Endothelial cell of umbilical vein (primary cell): Measurements from ENCODE around the gene CNTN5. TPM values are rescaled to one million over a fixed set of nuclear protein-coding genes. Genes with fewer than 3 reads are reported as not detected.

ENCODE experiments used
- BruUV-seq: library from RNA; stranded (reverse); fragments of 400-500 nt; replicated peaks from 2 replicates; lab custom pipeline; 2021; lab: Mats Ljungman, UMichigan
- CTCF ChIA-PET: fragments of 300-600, 350-600 bp; sonication (Branson Sonifier 250); formaldehyde crosslinking; loops from one replicate; lab custom pipeline; 2021; ENCODE audit warnings: antibody characterized with exemption, inconsistent platforms; lab: Charles Lee
- POLR2A ChIA-PET: fragments of 300-600, 350-600 bp; sonication (Branson Sonifier 250); formaldehyde crosslinking; loops from one replicate; lab custom pipeline; 2021; ENCODE audit warnings: antibody characterized with exemption, inconsistent platforms; lab: Charles Lee
- DNase-seq: peaks from one replicate; pipeline ENCODE4 v3.0.0-alpha.2; 2011; ENCODE audit warnings: low read depth, low spot score
- FAIRE-seq: peaks from 2 replicates; lab custom pipeline; 2011; peaks lifted over from hg19 to GRCh38; lab: Jason Lieb, UNC
- H2AFZ ChIP-seq: 2 replicates; pipeline ENCODE4 v1.6.0; 2012; ENCODE audit warnings: low read depth, low read length, control low read depth, inconsistent platforms
- H3K27ac ChIP-seq: 2 replicates; pipeline ENCODE4 v1.5.1; 2011; ENCODE audit warnings: low read depth, mild to moderate bottlenecking, control low read depth, low read length, moderate library complexity; ENCODE audit not compliant: insufficient read depth
- H3K27me3 ChIP-seq, 2 experiments: 2 replicates each; pipeline versions ENCODE4 v1.6.0 to v1.6.1; 2011; ENCODE audit warnings: low read length in 2 of 2, mixed read lengths in 1 of 2; ENCODE audit not compliant: control insufficient read depth in 2 of 2, insufficient read depth in 2 of 2
- H3K36me3 ChIP-seq, 2 experiments: 2 replicates in 1 of 2; 3 replicates in 1 of 2; pipeline ENCODE4 v1.5.1; 2011; ENCODE audit warnings: low read length in 2 of 2, mild to moderate bottlenecking in 1 of 2, moderate library complexity in 1 of 2; ENCODE audit not compliant: control insufficient read depth in 2 of 2, insufficient read depth in 2 of 2; ENCODE audit errors: extremely low read depth in 1 of 2
- H3K4me1 ChIP-seq: 3 replicates; pipeline ENCODE4 v1.5.1; 2011; ENCODE audit warnings: mild to moderate bottlenecking, low read length; ENCODE audit not compliant: control insufficient read depth, insufficient read depth; ENCODE audit errors: extremely low read depth
- H3K4me2 ChIP-seq: 2 replicates; pipeline ENCODE4 v1.6.1; 2011; ENCODE audit warnings: low read length, control low read depth, mixed read lengths; ENCODE audit not compliant: insufficient read depth
- H3K4me3 ChIP-seq, 3 experiments: fragments of 200-600 bp in 1 of 3; sonication (generic), shearing (Covaris generic) in 1 of 3; replicated peaks in 1 of 3; 2 replicates each; pipeline ENCODE4 v1.5.1; 2011 to 2016; ENCODE audit warnings: control low read depth in 3 of 3, low read length in 3 of 3, mild to moderate bottlenecking in 2 of 3, inconsistent platforms in 1 of 3, low read depth in 1 of 3, moderate library complexity in 1 of 3; ENCODE audit not compliant: insufficient read depth in 1 of 3
- H3K79me2 ChIP-seq: 2 replicates; pipeline ENCODE4 v1.6.0; 2012; ENCODE audit warnings: low read length, inconsistent platforms; ENCODE audit not compliant: control insufficient read depth, insufficient read depth
- H3K9ac ChIP-seq: replicated peaks from 2 replicates; pipeline ENCODE3; 2011; ENCODE audit warnings: low read length, control low read depth; ENCODE audit not compliant: insufficient read depth; ENCODE audit errors: extremely low read depth
- H3K9me1 ChIP-seq: replicated peaks from 3 replicates; pipeline ENCODE4 v1.6.0; 2011; ENCODE audit warnings: mild to moderate bottlenecking, low read length; ENCODE audit not compliant: control insufficient read depth, insufficient read depth; ENCODE audit errors: extremely low read depth
- H3K9me3 ChIP-seq: replicated peaks from 2 replicates; pipeline ENCODE4 v1.5.1; 2012; ENCODE audit warnings: low read length, inconsistent platforms; ENCODE audit not compliant: control insufficient read depth, insufficient read depth
- H4K20me1 ChIP-seq: replicated peaks from 2 replicates; pipeline ENCODE3; 2011; ENCODE audit warnings: mild to moderate bottlenecking, low read length; ENCODE audit not compliant: control insufficient read depth, insufficient read depth; ENCODE audit errors: extremely low read depth
- EZH2 ChIP-seq: IDR thresholded peaks from 2 replicates; pipeline ENCODE4 v1.6.1; 2012; ENCODE audit warnings: borderline replicate concordance, low read depth, mild to moderate bottlenecking, moderate library complexity, low read length, inconsistent platforms; ENCODE audit not compliant: severe bottlenecking
- FOS ChIP-seq: IDR thresholded peaks from 2 replicates; pipeline ENCODE4 v1.6.1; 2011; ENCODE audit warnings: mild to moderate bottlenecking, low read length, moderate library complexity, borderline replicate concordance; ENCODE audit not compliant: insufficient read depth
- GATA2 ChIP-seq: IDR thresholded peaks from 2 replicates; pipeline ENCODE4 v1.7.0; 2011; ENCODE audit warnings: low read depth, mild to moderate bottlenecking, moderate library complexity, mixed read lengths, low read length; ENCODE audit not compliant: insufficient read length, insufficient read depth
- JUN ChIP-seq: IDR thresholded peaks from 2 replicates; pipeline ENCODE4 v1.6.1; 2011; ENCODE audit warnings: borderline replicate concordance, low read depth; ENCODE audit not compliant: insufficient read length, insufficient read depth
- MYC ChIP-seq: IDR thresholded peaks from one replicate; pipeline ENCODE4 v1.6.1; 2011; ENCODE audit warnings: mild to moderate bottlenecking, low read depth, low read length
- POLR2A ChIP-seq: IDR thresholded peaks from 2 replicates; pipeline ENCODE4 v1.6.1; 2012; ENCODE audit warnings: low read depth, mild to moderate bottlenecking, control low read depth, low read length
- POLR2AphosphoS5 ChIP-seq: IDR thresholded peaks from 2 replicates; pipeline ENCODE4 v1.6.1; 2012; ENCODE audit warnings: low read depth, mild to moderate bottlenecking, control low read depth, low read length, moderate library complexity; ENCODE audit not compliant: insufficient read depth
- dilution Hi-C: fragments of 300-500 bp; cut with MboI; formaldehyde crosslinking; loops from one replicate; pipeline ENCODE4 v1.15.0; 2019; ENCODE audit warnings: low sequenced_read_pairs; ENCODE audit not compliant: extremely low pct_ligation_motif_present
- intact Hi-C: fragments of 100-400 bp; cut with micrococcal nuclease; formaldehyde crosslinking; loops from one replicate; pipeline ENCODE4 v1.10.0; 2022
- polyA plus RNA-seq, 4 experiments: library from polyadenylated mRNA; depleted of rRNA in 3 of 4; stranded (reverse) in 3 of 4; unstranded in 1 of 4; fragments of >200 nt; gene quantifications; 2 replicates each; pipeline versions ENCODE4 v1.2.1 to v1.2.3, GENCODE V29; 2011 to 2012; ENCODE audit warnings: missing spikeins in 1 of 4
- total RNA-seq: library from RNA; stranded (reverse); gene quantifications from 2 replicates; pipeline ENCODE4 v1.2.3, GENCODE V29; 2021
- TF ChIP-seq, protein P1 (sequence below): IDR thresholded peaks from 2 replicates; pipeline ENCODE4 v1.6.1; 2011; ENCODE audit not compliant: insufficient read depth, insufficient read length
- TF ChIP-seq, protein P2 (sequence below), 2 donors: IDR thresholded peaks; 1 replicate in 1 of 2; 2 replicates in 1 of 2; pipeline ENCODE4 v1.5.1; 2011; ENCODE audit warnings: low read length in 2 of 2, mild to moderate bottlenecking in 2 of 2, moderate library complexity in 2 of 2, control low read depth in 1 of 2, inconsistent platforms in 1 of 2, low read depth in 1 of 2; ENCODE audit not compliant: insufficient read depth in 1 of 2; ENCODE audit errors: extremely low read depth in 1 of 2

Gene CNTN5
- total and polyA plus RNA-seq, 2 donors (not counting 3 experiments of a cell fraction or from before 2014, with no cell fraction given): not detected

GRCh38 chr11:100294748-100295147, 1274.0 kb downstream of the CNTN5 start:
- BruUV-seq: no TSS peak
- Histone ChIP-seq H3K79me2 (no peaks in the 10 kb centered on the region), H2AFZ (no peak overlapping the region), H3K4me1 (no peaks in the 10 kb centered on the region), H3K9ac (no peak overlapping the region), H3K27me3 (no peaks in the 10 kb centered on the region), H3K4me2 (no peak overlapping the region), H3K36me3 (no peaks in the 10 kb centered on the region), H3K4me3 (no peak overlapping the region), H3K9me3 (peaks cover 2% of the 10 kb centered on the region), H3K9me1 (no peaks in the 10 kb centered on the region), H4K20me1 (no peaks in the 10 kb centered on the region), H3K27ac (no peak overlapping the region)
- no peak for TF ChIP-seq JUN
- TF ChIP-seq EZH2: no peak
- no peak for TF ChIP-seq MYC
- TF ChIP-seq GATA2: no peak
- no peak for TF ChIP-seq POLR2AphosphoS5
- TF ChIP-seq POLR2A: no peak
- TF ChIP-seq, protein P1, sequence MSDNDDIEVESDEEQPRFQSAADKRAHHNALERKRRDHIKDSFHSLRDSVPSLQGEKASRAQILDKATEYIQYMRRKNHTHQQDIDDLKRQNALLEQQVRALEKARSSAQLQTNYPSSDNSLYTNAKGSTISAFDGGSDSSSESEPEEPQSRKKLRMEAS: no peak
- TF ChIP-seq, protein P2, sequence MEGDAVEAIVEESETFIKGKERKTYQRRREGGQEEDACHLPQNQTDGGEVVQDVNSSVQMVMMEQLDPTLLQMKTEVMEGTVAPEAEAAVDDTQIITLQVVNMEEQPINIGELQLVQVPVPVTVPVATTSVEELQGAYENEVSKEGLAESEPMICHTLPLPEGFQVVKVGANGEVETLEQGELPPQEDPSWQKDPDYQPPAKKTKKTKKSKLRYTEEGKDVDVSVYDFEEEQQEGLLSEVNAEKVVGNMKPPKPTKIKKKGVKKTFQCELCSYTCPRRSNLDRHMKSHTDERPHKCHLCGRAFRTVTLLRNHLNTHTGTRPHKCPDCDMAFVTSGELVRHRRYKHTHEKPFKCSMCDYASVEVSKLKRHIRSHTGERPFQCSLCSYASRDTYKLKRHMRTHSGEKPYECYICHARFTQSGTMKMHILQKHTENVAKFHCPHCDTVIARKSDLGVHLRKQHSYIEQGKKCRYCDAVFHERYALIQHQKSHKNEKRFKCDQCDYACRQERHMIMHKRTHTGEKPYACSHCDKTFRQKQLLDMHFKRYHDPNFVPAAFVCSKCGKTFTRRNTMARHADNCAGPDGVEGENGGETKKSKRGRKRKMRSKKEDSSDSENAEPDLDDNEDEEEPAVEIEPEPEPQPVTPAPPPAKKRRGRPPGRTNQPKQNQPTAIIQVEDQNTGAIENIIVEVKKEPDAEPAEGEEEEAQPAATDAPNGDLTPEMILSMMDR (IDR thresholded peaks at IDR 0.05; ENCODE audit: extremely low read depth in 1 of 2, insufficient read depth in 1 of 2, low read depth in 1 of 2, low read length in 2 of 2): no peak
- no peak for TF ChIP-seq FOS
- ChIA-PET CTCF (no interaction called here), POLR2A (no interaction called here)
- FAIRE-seq (no peak), DNase-seq (no peak)
- intact Hi-C loops: no loop called here
- dilution Hi-C loops: no loop called here
